Measurements from ENCODE around the gene HIVEP3.

DNA sequence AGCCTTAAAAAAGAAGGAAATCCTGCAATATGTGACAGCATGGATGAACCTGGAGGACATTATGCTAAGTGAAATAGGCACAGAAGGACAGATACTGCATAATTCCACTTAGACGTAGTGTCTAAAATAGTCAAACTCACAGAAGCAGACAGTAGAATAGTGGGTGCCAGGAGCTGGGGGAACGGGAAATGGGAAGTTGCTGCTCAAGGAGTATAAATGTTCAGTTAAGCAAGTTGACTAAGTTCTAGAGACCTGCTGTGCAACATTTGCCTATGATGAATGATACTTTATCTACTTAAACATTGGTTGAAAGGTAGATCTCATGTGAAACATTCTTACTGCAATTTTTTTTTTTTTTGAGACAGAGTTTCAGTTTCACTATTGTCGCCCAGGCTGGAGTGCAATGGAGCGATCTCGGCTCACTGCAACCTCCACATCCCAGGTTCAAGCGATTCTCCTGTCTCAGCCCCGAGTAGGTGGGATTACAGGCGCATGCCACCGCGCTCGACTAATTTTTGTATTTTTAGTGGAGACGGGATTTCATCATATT, 197.8 kb downstream of the HIVEP3 start:
- TF ChIP-seq, protein P1, sequence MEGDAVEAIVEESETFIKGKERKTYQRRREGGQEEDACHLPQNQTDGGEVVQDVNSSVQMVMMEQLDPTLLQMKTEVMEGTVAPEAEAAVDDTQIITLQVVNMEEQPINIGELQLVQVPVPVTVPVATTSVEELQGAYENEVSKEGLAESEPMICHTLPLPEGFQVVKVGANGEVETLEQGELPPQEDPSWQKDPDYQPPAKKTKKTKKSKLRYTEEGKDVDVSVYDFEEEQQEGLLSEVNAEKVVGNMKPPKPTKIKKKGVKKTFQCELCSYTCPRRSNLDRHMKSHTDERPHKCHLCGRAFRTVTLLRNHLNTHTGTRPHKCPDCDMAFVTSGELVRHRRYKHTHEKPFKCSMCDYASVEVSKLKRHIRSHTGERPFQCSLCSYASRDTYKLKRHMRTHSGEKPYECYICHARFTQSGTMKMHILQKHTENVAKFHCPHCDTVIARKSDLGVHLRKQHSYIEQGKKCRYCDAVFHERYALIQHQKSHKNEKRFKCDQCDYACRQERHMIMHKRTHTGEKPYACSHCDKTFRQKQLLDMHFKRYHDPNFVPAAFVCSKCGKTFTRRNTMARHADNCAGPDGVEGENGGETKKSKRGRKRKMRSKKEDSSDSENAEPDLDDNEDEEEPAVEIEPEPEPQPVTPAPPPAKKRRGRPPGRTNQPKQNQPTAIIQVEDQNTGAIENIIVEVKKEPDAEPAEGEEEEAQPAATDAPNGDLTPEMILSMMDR (IDR thresholded peaks at IDR 0.05; ENCODE audit: low read length): no peak
- TF ChIP-seq EZH2 (IDR thresholded peaks at IDR 0.05; ENCODE audit: borderline replicate concordance, low read length): no peak

Data from OCI-LY1 (cell line).